Tibial nerve (tissue), 4 donors: Measurements from ENCODE around the gene UBE2D2.

Experiments used
- EP300 ChIP-seq, 2 donors: sonication (generic); formaldehyde crosslinking; IDR thresholded peaks; one replicate each; pipeline ENCODE4 v1.6.1; 2017; ENCODE audit warnings: antibody characterized with exemption in 2 of 2, mild to moderate bottlenecking in 1 of 2
- POLR2A ChIP-seq, 2 donors: fragments of 450-650 bp; IDR thresholded peaks; one replicate each; pipeline ENCODE4 v1.6.1; 2017; ENCODE audit warnings: antibody characterized with exemption in 2 of 2, mild to moderate bottlenecking in 2 of 2, moderate library complexity in 2 of 2
- TF ChIP-seq, protein P1 (sequence below), 5 experiments: fragments of 200-600 bp in 3 of 5; fragments of 450-650 bp in 2 of 5; sonication (generic) in 3 of 5; IDR thresholded peaks; one replicate each; pipeline ENCODE4 v1.5.1; 2016 to 2019; ENCODE audit warnings: antibody characterized with exemption in 5 of 5, mild to moderate bottlenecking in 3 of 5, moderate library complexity in 2 of 5

DNA sequence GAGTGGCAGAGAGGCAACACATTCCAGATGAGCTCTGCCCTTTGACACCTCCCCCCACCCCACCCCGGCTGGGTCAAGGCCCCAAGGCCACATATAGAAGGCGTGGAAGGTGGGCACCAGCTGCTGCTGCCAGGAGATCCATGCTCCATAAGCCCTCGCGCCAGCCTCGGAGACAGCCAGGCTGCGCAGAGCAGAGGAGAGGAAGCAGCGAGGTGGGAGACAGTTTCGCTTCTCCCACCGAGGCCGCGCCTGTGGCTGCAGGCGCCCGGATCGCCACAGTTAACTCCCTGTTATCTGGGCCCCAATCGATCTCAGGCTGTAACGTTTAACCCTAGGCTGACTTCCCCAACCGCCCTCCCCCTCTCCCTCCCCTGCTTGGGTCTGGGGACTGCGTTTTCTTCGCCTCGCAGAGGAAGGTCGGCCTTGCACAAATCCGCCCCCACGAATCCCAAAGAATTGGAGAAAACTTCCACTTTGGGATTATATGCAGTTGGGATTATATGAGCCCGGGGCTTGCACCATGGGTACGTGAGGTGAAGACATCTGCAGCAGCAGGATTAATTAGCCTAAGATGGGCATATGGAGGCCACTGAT, 85.9 kb downstream of the UBE2D2 start:
- TF ChIP-seq, protein P1, sequence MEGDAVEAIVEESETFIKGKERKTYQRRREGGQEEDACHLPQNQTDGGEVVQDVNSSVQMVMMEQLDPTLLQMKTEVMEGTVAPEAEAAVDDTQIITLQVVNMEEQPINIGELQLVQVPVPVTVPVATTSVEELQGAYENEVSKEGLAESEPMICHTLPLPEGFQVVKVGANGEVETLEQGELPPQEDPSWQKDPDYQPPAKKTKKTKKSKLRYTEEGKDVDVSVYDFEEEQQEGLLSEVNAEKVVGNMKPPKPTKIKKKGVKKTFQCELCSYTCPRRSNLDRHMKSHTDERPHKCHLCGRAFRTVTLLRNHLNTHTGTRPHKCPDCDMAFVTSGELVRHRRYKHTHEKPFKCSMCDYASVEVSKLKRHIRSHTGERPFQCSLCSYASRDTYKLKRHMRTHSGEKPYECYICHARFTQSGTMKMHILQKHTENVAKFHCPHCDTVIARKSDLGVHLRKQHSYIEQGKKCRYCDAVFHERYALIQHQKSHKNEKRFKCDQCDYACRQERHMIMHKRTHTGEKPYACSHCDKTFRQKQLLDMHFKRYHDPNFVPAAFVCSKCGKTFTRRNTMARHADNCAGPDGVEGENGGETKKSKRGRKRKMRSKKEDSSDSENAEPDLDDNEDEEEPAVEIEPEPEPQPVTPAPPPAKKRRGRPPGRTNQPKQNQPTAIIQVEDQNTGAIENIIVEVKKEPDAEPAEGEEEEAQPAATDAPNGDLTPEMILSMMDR (IDR thresholded peaks at IDR 0.05) = no peak
- no peak for TF ChIP-seq POLR2A (IDR thresholded peaks at IDR 0.05)
- no peak for TF ChIP-seq EP300 (IDR thresholded peaks at IDR 0.05)
